ENCODE results near the gene TARS2.

Gene TARS2, protein sequence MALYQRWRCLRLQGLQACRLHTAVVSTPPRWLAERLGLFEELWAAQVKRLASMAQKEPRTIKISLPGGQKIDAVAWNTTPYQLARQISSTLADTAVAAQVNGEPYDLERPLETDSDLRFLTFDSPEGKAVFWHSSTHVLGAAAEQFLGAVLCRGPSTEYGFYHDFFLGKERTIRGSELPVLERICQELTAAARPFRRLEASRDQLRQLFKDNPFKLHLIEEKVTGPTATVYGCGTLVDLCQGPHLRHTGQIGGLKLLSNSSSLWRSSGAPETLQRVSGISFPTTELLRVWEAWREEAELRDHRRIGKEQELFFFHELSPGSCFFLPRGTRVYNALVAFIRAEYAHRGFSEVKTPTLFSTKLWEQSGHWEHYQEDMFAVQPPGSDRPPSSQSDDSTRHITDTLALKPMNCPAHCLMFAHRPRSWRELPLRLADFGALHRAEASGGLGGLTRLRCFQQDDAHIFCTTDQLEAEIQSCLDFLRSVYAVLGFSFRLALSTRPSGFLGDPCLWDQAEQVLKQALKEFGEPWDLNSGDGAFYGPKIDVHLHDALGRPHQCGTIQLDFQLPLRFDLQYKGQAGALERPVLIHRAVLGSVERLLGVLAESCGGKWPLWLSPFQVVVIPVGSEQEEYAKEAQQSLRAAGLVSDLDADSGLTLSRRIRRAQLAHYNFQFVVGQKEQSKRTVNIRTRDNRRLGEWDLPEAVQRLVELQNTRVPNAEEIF

DNA sequence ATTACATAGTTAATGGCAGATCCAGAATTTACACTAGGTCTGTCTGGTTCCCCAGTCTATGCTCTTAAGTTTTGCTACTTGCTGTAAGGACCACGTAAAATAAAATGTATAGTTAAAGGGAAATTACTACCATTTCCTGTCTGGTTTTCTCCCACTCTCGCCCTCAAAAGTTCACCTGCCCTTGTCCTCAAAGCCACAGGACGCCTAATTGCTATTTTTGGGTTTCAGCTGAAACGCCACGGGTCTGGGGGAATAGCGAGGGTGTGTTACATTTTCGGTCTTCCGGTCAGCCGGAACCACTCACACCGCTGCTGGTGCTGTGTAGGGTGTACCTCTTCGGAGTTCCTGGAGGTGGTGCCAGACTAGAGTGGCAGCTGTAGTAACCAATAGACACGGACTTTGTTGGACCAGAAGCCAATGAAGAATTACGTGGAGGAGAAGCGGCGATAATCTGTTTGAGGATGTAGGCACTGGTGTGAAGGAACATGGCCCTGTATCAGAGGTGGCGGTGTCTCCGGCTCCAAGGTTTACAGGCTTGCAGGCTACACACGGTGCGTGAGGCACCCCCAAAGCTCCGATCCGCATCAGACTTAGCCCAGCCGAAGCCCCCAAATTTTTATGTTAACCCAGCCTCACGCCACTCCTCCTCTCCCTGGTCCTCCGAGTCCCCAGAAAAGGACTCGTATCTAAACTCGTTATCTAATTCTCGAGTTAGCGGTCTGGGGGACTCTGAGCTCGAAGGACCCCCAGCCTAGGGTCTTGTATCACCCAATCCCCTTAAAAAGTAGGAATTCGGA lies at the start of gene TARS2:
TSS of gene TARS2 (plus strand) at position 454 of the 797 bp plus-strand sequence. CDS start at position 486, 32 bp downstream.
- Histone ChIP-seq H3K27ac (peak within 1 kb of the TSS; percentile 74), H3K4me3 (peak within 1 kb of the TSS; percentile 96), H3K36me3 (ENCODE audit: insufficient read depth, low read length) (peaks cover 22% of the 10 kb centered on the region), H3K9ac (ENCODE audit: insufficient read length) (peak within 1 kb of the TSS; percentile 89), H3K9me3 (ENCODE audit: low read depth, low read length) (no peaks in the 10 kb centered on the region)
- TF ChIP-seq FOXP2 (optimal IDR thresholded peaks at IDR 0.05; ENCODE audit: control extremely low read depth, extremely low read length, insufficient read depth): no peak
- no peak for TF ChIP-seq EZH2 (IDR thresholded peaks at IDR 0.05)
- TF ChIP-seq POLR2AphosphoS5 (IDR thresholded peaks at IDR 0.05; ENCODE audit: borderline replicate concordance, low read depth, low read length): peak; percentile 88
- DNase-seq (ENCODE audit: low read depth, low spot score): peak; percentile 92

DNA sequence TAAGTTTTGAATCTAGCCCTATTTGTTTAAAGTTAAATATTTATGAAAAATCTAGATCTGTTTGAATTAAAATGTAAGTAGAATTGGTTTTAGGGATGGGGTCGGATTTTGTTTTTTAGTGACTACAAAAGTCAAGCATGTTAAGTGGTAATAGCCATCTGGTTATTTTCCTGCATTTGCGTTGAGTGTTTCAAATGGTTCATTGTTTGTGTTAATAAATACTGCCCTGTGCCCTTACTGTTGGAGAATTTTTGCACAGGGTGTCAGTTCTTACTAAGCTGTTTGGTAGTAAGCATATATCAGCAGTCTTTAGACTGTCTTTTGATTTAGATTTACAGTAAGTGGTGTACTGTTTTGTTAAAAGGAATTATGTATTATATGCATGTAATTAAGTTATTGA lies 46.1 kb upstream of the TARS2 start:
- no peak for DNase-seq (ENCODE audit: low read depth, low spot score)
- Histone ChIP-seq H3K27ac (no peak overlapping the region), H3K4me3 (no peak overlapping the region), H3K9ac (ENCODE audit: insufficient read length) (no peak overlapping the region), H3K36me3 (ENCODE audit: insufficient read depth, low read length) (peaks cover 49% of the 10 kb centered on the region), H3K9me3 (ENCODE audit: low read depth, low read length) (no peaks in the 10 kb centered on the region)
- TF ChIP-seq POLR2AphosphoS5 (IDR thresholded peaks at IDR 0.05; ENCODE audit: borderline replicate concordance, low read depth, low read length) (no peak), EZH2 (IDR thresholded peaks at IDR 0.05) (no peak), FOXP2 (optimal IDR thresholded peaks at IDR 0.05; ENCODE audit: control extremely low read depth, extremely low read length, insufficient read depth) (no peak)

DNA sequence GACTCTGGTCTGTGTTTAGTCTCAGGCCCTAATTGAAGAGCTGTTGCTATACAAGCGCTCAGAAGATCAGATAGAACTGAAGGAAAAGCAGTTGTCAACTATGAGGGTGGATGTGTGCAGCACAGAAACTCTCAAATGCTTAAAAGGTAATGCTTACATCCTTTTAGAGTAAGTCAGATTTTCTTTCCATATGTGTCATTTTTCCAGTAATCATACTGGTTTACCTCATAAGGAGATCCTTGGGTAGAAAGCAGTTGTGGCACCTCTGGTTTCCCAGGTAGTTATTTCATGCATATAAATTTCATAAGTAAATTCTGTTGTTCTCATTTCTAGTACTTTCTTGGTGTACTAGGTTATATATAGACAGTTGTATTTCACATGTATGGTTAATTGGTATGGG lies 43.0 kb upstream of the TARS2 start:
- no peak for DNase-seq (ENCODE audit: low read depth, low spot score)
- peaks cover 68% of the 10 kb centered on the region for H3K36me3 ChIP-seq (ENCODE audit: insufficient read depth, low read length)
- no peaks in the 10 kb centered on the region for H3K9me3 ChIP-seq (ENCODE audit: low read depth, low read length)
- H3K27ac ChIP-seq: peak overlapping the region; percentile 44
- H3K9ac ChIP-seq (ENCODE audit: insufficient read length): no peak overlapping the region
- no peak overlapping the region for H3K4me3 ChIP-seq
- TF ChIP-seq POLR2AphosphoS5 (IDR thresholded peaks at IDR 0.05; ENCODE audit: borderline replicate concordance, low read depth, low read length) (no peak), EZH2 (IDR thresholded peaks at IDR 0.05) (no peak), FOXP2 (optimal IDR thresholded peaks at IDR 0.05; ENCODE audit: control extremely low read depth, extremely low read length, insufficient read depth) (no peak)

DNA sequence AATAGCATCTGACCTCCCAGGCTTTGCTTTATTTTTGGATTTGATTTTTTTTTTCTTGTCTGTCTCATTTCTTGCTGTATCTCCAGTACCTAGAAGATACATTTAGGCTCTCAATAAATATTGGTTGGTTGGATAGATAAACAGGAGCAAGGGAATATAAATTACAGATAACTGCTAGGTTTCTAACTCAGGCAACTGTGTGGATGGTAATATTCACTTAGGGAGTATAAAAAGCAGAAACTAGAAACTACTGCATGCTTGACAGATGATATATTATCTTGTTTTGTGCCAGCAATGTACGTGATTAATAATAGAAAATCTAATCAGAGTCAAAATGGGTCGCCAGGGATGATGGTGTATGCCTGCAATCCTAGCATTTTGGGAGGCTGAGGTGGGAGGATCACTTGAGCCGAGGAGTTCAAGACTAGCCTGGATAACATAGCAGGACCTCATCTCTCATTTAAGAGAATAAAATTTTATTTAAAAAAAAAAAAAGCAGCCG lies 31.0 kb upstream of the TARS2 start:
- no peak for DNase-seq (ENCODE audit: low read depth, low spot score)
- Histone ChIP-seq H3K9me3 (ENCODE audit: low read depth, low read length) (no peaks in the 10 kb centered on the region), H3K27ac (no peak overlapping the region), H3K36me3 (ENCODE audit: insufficient read depth, low read length) (peaks cover 39% of the 10 kb centered on the region), H3K4me3 (no peak overlapping the region), H3K9ac (ENCODE audit: insufficient read length) (no peak overlapping the region)
- TF ChIP-seq POLR2AphosphoS5 (IDR thresholded peaks at IDR 0.05; ENCODE audit: borderline replicate concordance, low read depth, low read length) (no peak), EZH2 (IDR thresholded peaks at IDR 0.05) (no peak), FOXP2 (optimal IDR thresholded peaks at IDR 0.05; ENCODE audit: control extremely low read depth, extremely low read length, insufficient read depth) (no peak)

DNA sequence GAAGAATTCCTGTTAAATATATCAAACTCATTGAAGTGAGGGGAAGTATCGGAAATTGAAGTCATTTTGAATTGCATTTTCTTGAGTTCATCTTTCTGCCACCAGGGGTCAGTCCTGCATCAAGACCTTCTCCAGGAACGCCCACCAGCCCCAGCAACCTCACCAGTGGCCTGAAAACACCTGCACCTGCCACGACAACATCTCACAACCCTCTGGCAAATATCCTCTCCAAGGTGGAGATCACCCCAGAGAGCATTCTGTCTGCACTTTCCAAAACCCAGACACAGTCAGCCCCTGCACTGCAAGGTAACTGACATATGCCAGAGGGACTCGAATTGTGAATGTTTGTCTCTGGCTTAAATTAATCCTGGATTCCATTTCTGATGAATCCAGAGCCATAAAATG lies 22.8 kb upstream of the TARS2 start:
- H3K9ac ChIP-seq (ENCODE audit: insufficient read length): no peak overlapping the region
- H3K36me3 ChIP-seq (ENCODE audit: insufficient read depth, low read length): peaks cover 30% of the 10 kb centered on the region
- H3K9me3 ChIP-seq (ENCODE audit: low read depth, low read length): no peaks in the 10 kb centered on the region
- H3K27ac ChIP-seq: no peak overlapping the region
- H3K4me3 ChIP-seq: no peak overlapping the region
- TF ChIP-seq POLR2AphosphoS5 (IDR thresholded peaks at IDR 0.05; ENCODE audit: borderline replicate concordance, low read depth, low read length) (no peak), EZH2 (IDR thresholded peaks at IDR 0.05) (no peak), FOXP2 (optimal IDR thresholded peaks at IDR 0.05; ENCODE audit: control extremely low read depth, extremely low read length, insufficient read depth) (no peak)
- peak; percentile 34 for DNase-seq (ENCODE audit: low read depth, low spot score)

DNA sequence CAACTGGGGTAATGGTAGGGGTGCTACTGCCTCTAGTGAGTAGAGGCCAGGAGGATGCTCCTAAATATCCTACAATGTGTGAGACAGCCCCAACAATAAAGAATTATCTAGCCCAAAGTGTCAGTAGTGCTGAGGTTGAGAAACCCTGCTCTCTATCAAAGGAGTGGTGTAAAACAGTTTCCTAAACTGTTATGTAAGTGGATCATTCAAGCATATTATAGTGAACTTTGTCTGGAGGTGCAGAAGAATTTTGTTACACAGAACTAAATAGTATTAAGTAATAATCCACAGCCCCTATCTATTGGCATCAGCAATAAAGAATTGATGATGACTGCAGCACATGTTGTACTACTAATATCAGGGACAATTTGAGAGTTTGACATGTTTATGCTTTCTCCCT lies 20.3 kb upstream of the TARS2 start:
- DNase-seq (ENCODE audit: low read depth, low spot score): no peak
- Histone ChIP-seq H3K4me3 (no peak overlapping the region), H3K36me3 (ENCODE audit: insufficient read depth, low read length) (peaks cover 42% of the 10 kb centered on the region), H3K9ac (ENCODE audit: insufficient read length) (no peak overlapping the region), H3K9me3 (ENCODE audit: low read depth, low read length) (no peaks in the 10 kb centered on the region), H3K27ac (no peak overlapping the region)
- no peak for TF ChIP-seq POLR2AphosphoS5 (IDR thresholded peaks at IDR 0.05; ENCODE audit: borderline replicate concordance, low read depth, low read length)
- TF ChIP-seq FOXP2 (optimal IDR thresholded peaks at IDR 0.05; ENCODE audit: control extremely low read depth, extremely low read length, insufficient read depth): no peak
- TF ChIP-seq EZH2 (IDR thresholded peaks at IDR 0.05): no peak

DNA sequence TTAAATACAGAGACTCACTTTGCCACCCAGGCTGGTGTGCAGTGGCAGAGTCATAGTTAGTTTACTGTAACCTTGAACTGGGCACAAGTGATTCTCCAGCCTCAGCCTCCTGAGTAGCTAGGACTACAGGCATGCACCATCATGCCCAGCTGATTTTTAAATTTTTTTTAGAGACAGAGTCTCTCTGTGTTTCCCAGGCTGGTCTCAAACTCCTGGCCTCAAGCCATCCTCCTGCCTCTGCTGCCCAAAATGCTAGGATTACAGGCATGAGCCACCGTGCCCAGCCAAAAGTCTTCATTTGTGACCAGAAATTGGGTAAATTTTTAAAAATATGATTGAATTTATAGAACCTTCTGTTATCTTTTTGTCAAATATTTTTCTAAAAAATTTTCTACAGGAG lies 17.9 kb upstream of the TARS2 start:
- peaks cover 51% of the 10 kb centered on the region for H3K36me3 ChIP-seq (ENCODE audit: insufficient read depth, low read length)
- no peak for TF ChIP-seq POLR2AphosphoS5 (IDR thresholded peaks at IDR 0.05; ENCODE audit: borderline replicate concordance, low read depth, low read length)
- no peak for TF ChIP-seq FOXP2 (optimal IDR thresholded peaks at IDR 0.05; ENCODE audit: control extremely low read depth, extremely low read length, insufficient read depth)
- no peak for TF ChIP-seq EZH2 (IDR thresholded peaks at IDR 0.05)
- DNase-seq (ENCODE audit: low read depth, low spot score): no peak
- 0 out of 2 replicates have a peak overlapping the region, but pooled peaks have one; percentile 5 for H3K27ac ChIP-seq
- no peak overlapping the region for H3K4me3 ChIP-seq
- no peaks in the 10 kb centered on the region for H3K9me3 ChIP-seq (ENCODE audit: low read depth, low read length)
- no peak overlapping the region for H3K9ac ChIP-seq (ENCODE audit: insufficient read length)

All from SK-N-MC (cell line).